ENCODE results near the gene GLT8D2. TPM values are rescaled to one million over a fixed set of nuclear protein-coding genes. Genes with fewer than 3 reads are reported as not detected.

Gene GLT8D2
- total RNA-seq, 4 donors from 2014 or later = 0.41 to 4.0 (median 1.1) TPM

DNA sequence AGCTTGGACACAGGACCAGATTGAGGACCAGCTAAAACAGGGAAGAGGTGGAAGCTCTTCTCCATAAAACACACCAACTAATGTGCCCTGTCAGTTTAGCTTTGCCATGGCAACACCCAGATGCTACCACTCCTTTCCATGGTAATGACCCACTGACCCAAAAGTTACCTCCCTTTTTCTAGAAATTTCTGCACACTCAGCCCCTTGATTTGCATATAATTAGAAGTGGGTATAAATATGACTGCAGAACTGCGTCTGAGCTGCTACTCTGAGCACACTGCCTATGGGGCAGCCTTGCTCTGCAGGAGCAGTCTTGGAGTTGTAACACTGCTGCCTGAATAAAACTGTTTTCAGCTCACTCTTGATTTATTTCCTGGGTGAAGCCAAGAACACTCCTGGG, 87.5 kb downstream of the GLT8D2 start:
- in situ Hi-C loops (cut with MboI; ENCODE audit: low sequenced_read_pairs in 4 of 4) (loop anchor here in 2 of 4 donors (10.0 to 25.0 kb wide), 2 partner anchors 102 to 1150 kb away; partner anchors contain the start of genes HCFC2 (in 1 of the 2) and WASHC4 (in 1 of the 2)), intact Hi-C loops (cut with DNase I; ENCODE audit: low total_unique reads) (no loop called here)

DNA sequence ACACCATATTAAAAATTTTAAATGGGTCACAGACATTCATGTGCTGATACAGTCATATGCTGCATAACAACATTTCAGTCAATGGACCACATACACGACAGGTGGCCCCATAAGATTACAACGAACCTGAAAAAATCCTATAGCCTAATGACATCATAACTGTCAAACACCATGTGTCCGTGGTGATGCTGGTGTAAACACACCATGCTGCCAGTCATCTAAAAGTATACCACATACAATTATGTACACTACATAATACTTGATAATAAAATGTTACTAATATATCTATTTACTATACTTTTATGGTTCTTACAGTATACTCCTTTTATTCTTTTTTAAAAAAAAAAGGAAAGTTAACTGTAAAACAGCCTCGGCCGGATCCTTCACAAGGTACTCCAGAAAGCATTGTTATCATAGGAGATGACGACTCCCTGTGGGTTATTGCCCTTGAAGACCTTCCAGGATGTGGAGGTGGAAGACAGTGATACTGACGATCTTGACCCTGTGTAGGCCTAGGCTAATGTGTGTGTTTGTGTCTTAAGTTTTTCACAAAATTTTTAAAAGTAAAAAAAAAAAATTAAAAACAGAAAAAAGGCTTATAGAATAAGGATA, 89.3 kb downstream of the GLT8D2 start:
- ATAC-seq (no peak), DNase-seq (no peak)
- Histone ChIP-seq H3K27me3 (no peaks in the 10 kb centered on the region), H3K27ac (no peak overlapping the region), H3K36me3 (no peaks in the 10 kb centered on the region), H3K9me3 (no peaks in the 10 kb centered on the region), H3K4me3 (no peak overlapping the region), H3K4me1 (peaks cover 18 to 28% of the 10 kb centered on the region in 2 donors)
- TF ChIP-seq, protein P1, sequence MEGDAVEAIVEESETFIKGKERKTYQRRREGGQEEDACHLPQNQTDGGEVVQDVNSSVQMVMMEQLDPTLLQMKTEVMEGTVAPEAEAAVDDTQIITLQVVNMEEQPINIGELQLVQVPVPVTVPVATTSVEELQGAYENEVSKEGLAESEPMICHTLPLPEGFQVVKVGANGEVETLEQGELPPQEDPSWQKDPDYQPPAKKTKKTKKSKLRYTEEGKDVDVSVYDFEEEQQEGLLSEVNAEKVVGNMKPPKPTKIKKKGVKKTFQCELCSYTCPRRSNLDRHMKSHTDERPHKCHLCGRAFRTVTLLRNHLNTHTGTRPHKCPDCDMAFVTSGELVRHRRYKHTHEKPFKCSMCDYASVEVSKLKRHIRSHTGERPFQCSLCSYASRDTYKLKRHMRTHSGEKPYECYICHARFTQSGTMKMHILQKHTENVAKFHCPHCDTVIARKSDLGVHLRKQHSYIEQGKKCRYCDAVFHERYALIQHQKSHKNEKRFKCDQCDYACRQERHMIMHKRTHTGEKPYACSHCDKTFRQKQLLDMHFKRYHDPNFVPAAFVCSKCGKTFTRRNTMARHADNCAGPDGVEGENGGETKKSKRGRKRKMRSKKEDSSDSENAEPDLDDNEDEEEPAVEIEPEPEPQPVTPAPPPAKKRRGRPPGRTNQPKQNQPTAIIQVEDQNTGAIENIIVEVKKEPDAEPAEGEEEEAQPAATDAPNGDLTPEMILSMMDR (IDR thresholded peaks at IDR 0.05 in 4 of 5, conservative IDR thresholded peaks at IDR 0.05 in 1 of 5) = no peak
- no peak for TF ChIP-seq POLR2A (IDR thresholded peaks at IDR 0.05)
- in situ Hi-C loops (cut with MboI; ENCODE audit: low sequenced_read_pairs in 4 of 4) (loop anchor here in 2 of 4 donors (10.0 to 25.0 kb wide), 2 partner anchors 104 to 1152 kb away; partner anchors contain the start of genes HCFC2 (in 1 of the 2) and WASHC4 (in 1 of the 2)), intact Hi-C loops (cut with DNase I; ENCODE audit: low total_unique reads) (no loop called here)

More for the DNA sequence above, 87.5 kb downstream of the GLT8D2 start:
- DNase-seq (no peak), ATAC-seq (no peak)
- Histone ChIP-seq H3K4me3 (no peak overlapping the region), H3K9me3 (no peaks in the 10 kb centered on the region), H3K36me3 (no peaks in the 10 kb centered on the region), H3K4me1 (peaks cover 23 to 33% of the 10 kb centered on the region in 2 donors), H3K27me3 (no peaks in the 10 kb centered on the region), H3K27ac (no peak overlapping the region)
- TF ChIP-seq POLR2A (IDR thresholded peaks at IDR 0.05) = no peak
- TF ChIP-seq, protein P1 (IDR thresholded peaks at IDR 0.05 in 4 of 5, conservative IDR thresholded peaks at IDR 0.05 in 1 of 5) = no peak

DNA sequence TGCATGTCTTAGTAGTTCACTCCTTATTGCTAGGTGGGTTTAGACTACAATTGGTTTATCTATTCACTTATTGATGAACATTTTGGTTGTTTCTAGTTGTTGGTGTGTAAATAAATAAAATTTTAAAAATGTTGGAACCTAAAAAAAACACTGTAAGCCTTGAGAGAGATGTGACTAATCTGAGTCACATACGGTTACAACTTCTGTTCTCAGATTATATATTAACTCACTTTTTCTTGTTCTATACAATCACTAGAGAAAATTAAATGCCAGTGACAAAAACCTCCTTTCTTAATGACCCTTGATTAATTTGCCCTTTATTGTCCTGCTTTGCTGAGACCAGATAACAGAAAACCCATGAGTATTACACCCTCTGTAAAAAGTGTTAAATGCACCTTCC, 91.4 kb downstream of the GLT8D2 start:
- intact Hi-C loops (cut with DNase I; ENCODE audit: low total_unique reads) = no loop called here
- no peak for TF ChIP-seq POLR2A (IDR thresholded peaks at IDR 0.05)
- TF ChIP-seq, protein P1 (IDR thresholded peaks at IDR 0.05 in 4 of 5, conservative IDR thresholded peaks at IDR 0.05 in 1 of 5) = no peak
- peaks cover 0 to 10% of the 10 kb centered on the region in 2 donors for H3K36me3 ChIP-seq
- peaks cover 24 to 25% of the 10 kb centered on the region in 2 donors for H3K4me1 ChIP-seq
- H3K27me3 ChIP-seq = no peaks in the 10 kb centered on the region
- in situ Hi-C loops (cut with MboI; ENCODE audit: low sequenced_read_pairs in 4 of 4) = loop anchor here in 1 of 4 donors (25.0 kb wide), 1 partner anchor 1154 kb away; the partner anchor contains the start of gene WASHC4
- no peak overlapping the region for H3K4me3 ChIP-seq
- peak overlapping the region in 3 of 4 donors; percentile 92 for H3K27ac ChIP-seq
- DNase-seq (no peak), ATAC-seq (no peak)
- no peaks in the 10 kb centered on the region for H3K9me3 ChIP-seq

DNA sequence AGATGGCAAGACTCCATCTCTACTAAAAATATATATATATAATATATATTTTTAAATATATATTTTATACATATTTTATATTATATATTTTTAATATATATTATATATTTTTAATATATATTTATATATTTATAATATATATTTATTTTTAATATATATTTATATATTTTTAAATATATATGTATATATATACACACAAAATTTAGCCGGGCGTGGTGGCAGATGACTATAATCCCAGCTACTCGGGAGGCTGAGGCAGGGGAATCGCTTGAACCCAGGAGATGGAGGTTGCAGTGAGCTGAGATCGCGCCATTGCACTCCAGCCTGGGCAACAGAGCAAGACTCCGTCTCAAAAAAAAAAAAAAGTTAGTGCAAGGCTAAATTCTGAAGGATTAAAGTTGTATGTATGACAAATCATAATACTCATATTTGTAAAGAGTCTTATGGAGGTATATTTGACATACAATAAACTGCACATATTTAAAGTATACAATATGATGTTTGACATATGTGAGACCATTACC, 92.1 kb downstream of the GLT8D2 start:
- in situ Hi-C loops (cut with MboI; ENCODE audit: low sequenced_read_pairs in 4 of 4) = loop anchor here in 1 of 4 donors (25.0 kb wide), 1 partner anchor 1154 kb away; the partner anchor contains the start of gene WASHC4
- Histone ChIP-seq H3K36me3 (peaks cover 0 to 17% of the 10 kb centered on the region in 2 donors), H3K9me3 (no peaks in the 10 kb centered on the region), H3K27ac (peak overlapping the region; percentile 81 to 92 (median 92)), H3K4me1 (peaks cover 22 to 25% of the 10 kb centered on the region in 2 donors), H3K27me3 (no peaks in the 10 kb centered on the region), H3K4me3 (peak overlapping the region; percentile 76 to 87 (median 82))
- intact Hi-C loops (cut with DNase I; ENCODE audit: low total_unique reads) = loop anchor here (1.0 to 2.0 kb wide), 4 partner anchors 7 to 181 kb away; partner anchors contain the start of genes HSP90B1, NFYB and TDG
- TF ChIP-seq, protein P1 (IDR thresholded peaks at IDR 0.05 in 4 of 5, conservative IDR thresholded peaks at IDR 0.05 in 1 of 5) = no peak
- no peak for TF ChIP-seq POLR2A (IDR thresholded peaks at IDR 0.05)
- DNase-seq (no peak), ATAC-seq (no peak)
